T-helper 2 cell treated with Interferon-gamma antibody and Interleukin-4, amounts not matched to agents 5 μg/mL and 100 μg/mL, for 36 hours (primary cell): Measurements from ENCODE around the gene FAM222B.
A peak's percentile ranks its signal among the peaks of the same experiment; 100 is the strongest.

ENCODE experiments used
- DNase-seq: peaks from one replicate; pipeline ENCODE4 v3.0.0; 2021; ENCODE audit warnings: low spot score
- H3K27ac Mint-ChIP-seq: one replicate; pipeline ENCODE4 v1.8.0; 2021; ENCODE audit warnings: mild to moderate bottlenecking, mixed read lengths
- H3K27me3 Mint-ChIP-seq: one replicate; pipeline ENCODE4 v1.8.0; 2021; ENCODE audit warnings: low read depth, mixed read lengths
- H3K36me3 Mint-ChIP-seq: one replicate; pipeline ENCODE4 v1.8.0; 2021; ENCODE audit warnings: low read depth, mixed read lengths
- H3K4me1 Mint-ChIP-seq: one replicate; pipeline ENCODE4 v1.8.0; 2021; ENCODE audit warnings: low read depth, mixed read lengths
- H3K4me3 Mint-ChIP-seq: one replicate; pipeline ENCODE4 v1.8.0; 2022; ENCODE audit warnings: mild to moderate bottlenecking, moderate library complexity, mixed read lengths
- H3K9me3 Mint-ChIP-seq: one replicate; pipeline ENCODE4 v1.8.0; 2021; ENCODE audit warnings: mixed read lengths

The FAM222B gene

DNA sequence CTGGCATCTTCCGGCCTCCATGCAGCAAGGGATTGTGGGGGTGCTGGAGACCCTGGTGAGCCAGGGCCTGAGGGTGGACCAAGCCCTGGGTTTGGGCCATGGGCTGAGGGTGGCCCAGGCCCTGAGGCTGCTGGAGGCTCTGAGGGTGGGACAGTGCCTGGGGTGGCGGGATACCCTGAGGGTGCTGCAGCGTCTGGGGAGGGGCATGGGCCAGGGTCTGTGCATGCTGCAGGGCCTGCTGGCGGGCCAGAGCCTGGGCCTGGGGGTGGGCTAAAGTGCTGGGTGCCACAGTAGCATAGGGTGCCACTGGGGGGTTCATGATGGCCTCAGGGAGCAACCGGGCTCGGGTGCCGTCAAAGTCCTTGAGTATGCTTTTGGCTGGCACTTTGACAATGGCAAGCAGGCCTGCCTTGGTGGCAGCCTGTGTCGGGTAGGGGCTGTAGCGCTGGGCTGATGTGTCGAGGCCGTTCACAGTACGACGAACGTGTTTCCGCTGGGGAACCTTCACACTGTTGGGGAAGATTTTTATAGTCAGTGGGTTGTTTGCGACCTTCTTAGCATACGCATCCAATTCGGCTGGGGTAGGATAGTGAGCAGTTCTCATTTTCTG is 83.2 kb downstream of the FAM222B start:
- Mint-ChIP-seq H3K27ac (no peak overlapping the region), H3K4me3 (no peak overlapping the region), H3K9me3 (no peaks in the 10 kb centered on the region), H3K36me3 (peaks cover 21% of the 10 kb centered on the region), H3K27me3 (no peaks in the 10 kb centered on the region), H3K4me1 (peaks cover 6% of the 10 kb centered on the region)
- DNase-seq, result no peak

DNA sequence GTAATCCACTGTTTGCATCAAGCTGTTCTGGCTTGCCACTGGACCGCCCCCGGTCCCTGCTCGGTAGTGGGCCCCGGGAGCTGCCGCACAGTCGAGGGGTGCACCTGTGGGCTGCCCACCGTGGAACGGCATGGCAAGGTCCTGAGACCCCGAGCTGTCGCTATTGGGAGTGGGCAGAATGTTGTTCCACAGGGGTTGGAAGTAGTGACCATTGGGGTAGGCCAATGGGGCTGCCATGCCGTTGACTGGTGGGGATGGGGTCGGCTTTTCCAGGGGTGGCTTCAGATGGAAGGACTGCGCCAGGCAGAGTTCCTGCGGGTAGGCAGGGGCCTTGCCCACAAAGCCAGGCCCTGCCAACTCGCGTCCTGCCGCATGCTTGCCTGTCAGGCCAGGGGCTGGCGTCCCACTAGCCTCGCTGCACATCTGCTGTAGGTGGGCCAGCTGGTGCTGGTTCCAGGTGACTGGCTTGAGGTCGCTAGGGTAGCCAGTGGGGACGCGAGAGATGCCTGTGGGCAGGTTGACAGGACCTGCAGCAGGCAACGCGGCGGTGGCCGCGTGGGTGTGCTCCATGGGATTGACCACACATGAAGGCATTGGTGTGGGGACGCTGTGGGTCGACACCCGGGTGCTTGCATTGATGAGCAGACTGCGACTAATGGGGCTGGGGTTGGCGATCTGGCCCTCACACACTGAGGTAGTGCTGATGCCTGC is 84.0 kb downstream of the FAM222B start:
- Mint-ChIP-seq H3K4me1 (peaks cover 4% of the 10 kb centered on the region), H3K27me3 (no peaks in the 10 kb centered on the region), H3K36me3 (peaks cover 18% of the 10 kb centered on the region), H3K9me3 (no peaks in the 10 kb centered on the region), H3K4me3 (no peak overlapping the region), H3K27ac (no peak overlapping the region)
- no peak for DNase-seq

DNA sequence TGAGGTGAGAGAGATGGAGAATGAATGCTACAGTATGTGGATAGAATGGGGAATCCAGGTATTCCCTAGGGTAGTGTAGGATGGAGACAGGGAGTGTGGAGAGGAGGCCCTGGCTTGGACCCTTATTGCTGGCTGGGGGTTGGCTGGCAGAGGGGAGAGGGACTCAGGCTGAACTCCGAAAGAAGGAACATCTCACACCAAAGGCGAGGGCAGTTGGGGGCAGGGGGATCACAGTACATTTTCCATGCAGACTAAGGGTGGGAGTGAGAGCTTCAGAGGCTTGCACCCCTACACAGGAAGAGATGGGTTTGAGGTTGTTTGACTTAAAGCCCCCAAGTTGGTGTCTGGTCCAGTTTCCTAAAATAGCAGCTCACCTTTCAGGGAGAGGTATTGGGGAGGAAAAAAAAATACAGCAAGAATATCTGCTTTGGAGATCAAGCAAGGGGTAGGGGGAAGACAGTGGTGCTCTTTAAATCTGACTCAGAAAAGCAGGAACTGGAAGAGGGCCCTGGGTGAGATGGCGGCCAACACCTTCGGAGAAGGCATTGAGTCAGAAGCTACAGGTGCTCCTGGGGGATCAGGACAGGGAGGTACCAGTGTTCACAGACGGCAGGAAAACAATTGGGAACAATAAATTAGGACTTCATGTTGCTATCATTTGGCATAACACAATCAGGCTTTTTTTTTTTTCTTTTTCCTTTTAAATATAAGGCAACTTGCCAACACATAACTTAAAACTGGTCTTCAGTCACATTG is 86.4 kb downstream of the FAM222B start:
- no peak overlapping the region for H3K4me3 Mint-ChIP-seq
- H3K27me3 Mint-ChIP-seq, result no peaks in the 10 kb centered on the region
- H3K36me3 Mint-ChIP-seq, result peaks cover 14% of the 10 kb centered on the region
- H3K27ac Mint-ChIP-seq, result no peak overlapping the region
- no peaks in the 10 kb centered on the region for H3K9me3 Mint-ChIP-seq
- no peak for DNase-seq
- no peaks in the 10 kb centered on the region for H3K4me1 Mint-ChIP-seq

DNA sequence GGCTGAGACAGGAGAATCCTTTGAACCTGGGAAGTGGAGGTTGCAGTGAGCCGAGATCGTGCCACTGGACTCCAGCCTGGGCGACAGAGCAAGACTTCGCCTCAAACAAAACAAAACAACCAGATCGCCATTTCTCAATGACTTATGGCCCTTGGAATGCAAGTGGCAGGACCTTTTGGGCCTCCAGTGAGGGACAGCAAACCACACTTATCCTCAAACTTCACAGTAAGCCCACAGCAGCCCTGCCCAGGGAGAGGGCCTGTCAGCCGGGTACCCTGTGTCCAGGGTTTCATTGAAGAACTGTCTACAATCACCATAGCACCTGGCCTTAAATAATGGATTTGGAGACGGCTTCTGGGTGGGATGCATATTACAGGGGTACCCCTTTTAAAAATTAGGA is 87.1 kb downstream of the FAM222B start:
- H3K27me3 Mint-ChIP-seq, result no peaks in the 10 kb centered on the region
- DNase-seq, result no peak
- no peaks in the 10 kb centered on the region for H3K4me1 Mint-ChIP-seq
- H3K9me3 Mint-ChIP-seq, result no peaks in the 10 kb centered on the region
- no peak overlapping the region for H3K27ac Mint-ChIP-seq
- no peak overlapping the region for H3K4me3 Mint-ChIP-seq
- peaks cover 14% of the 10 kb centered on the region for H3K36me3 Mint-ChIP-seq

DNA sequence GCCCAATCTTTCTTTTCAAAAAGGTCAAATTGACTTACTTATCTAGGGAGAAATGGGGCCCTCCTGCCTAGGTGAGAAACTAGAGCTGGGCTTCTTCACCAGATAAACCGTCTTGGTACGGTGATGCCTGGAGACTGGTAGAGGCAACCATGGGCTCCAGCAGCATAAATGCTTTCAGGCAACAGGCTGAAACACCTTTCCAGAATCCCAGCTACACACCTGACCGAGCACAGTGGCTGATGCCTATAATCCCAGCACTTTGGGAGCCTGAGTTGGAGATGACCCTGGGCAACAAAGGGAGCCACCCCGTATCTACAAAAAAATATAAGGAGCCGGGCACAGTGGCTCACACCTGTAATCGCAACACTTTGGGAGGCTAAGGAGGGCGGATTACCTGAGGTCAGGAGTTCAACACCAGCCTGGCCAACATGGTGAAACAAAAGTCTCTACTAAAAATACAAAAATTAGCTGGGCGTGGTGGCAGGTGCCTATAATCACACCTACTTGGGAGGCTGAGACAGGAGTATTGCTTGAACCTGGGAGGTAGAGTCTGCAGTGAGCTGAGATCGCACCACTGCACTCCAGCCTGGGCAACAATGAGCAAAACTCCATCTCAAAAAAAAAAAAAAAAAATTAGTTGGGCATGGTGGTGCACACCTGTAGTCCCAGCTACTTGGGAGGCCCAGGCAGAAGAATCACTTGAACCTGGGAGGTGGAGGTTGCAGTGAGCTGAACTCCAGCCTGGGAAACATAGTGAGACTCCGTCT is 90.8 kb downstream of the FAM222B start:
- H3K4me1 Mint-ChIP-seq, result peaks cover 2% of the 10 kb centered on the region
- H3K27ac Mint-ChIP-seq, result no peak overlapping the region
- peaks cover 13% of the 10 kb centered on the region for H3K36me3 Mint-ChIP-seq
- no peak for DNase-seq
- H3K4me3 Mint-ChIP-seq, result no peak overlapping the region
- H3K27me3 Mint-ChIP-seq, result no peaks in the 10 kb centered on the region
- H3K9me3 Mint-ChIP-seq, result no peaks in the 10 kb centered on the region

DNA sequence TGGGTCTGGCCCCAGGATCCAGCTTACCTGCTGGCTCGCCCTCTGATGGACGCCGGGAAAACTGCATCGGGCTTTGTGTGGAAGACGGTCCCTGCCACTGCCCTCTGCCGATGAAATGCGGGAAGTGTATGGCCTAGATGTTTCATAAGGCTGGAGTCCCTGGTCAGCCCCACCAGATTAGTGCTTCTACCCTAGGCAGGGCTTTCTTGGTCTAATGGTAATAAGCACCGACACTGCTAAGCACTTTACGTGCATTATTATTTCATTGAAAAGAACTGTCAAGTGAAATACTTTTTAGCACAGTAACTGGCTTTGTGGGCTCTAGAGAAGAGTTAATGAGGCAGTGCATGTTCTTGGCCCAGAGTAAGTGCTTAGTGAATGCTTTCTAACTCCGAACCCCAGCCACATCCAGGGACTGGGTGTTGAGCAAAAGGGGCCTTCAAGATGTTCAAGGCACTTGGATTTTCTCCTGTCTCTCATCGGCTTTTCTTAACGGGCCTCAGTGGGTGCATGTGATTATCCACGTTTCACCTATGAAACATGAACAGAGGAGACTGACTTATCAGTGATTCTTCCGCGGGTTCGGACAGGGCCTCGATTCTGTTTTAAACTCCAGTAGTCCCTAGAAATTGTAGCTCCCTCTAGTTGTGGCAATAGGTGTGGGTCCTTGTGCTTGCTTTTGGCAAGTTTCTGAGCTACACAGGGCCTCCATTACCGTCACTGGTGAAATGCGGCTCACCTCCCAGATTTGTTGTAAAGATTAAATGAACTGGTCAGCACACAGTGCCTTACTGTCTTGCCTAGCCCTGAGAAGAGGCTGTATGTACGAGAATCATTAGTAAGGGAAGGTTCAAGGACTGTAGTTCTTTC is 92.2 kb downstream of the FAM222B start:
- DNase-seq, result peak; percentile 85
- peaks cover 13% of the 10 kb centered on the region for H3K36me3 Mint-ChIP-seq
- no peaks in the 10 kb centered on the region for H3K9me3 Mint-ChIP-seq
- H3K27ac Mint-ChIP-seq, result no peak overlapping the region
- no peak overlapping the region for H3K4me3 Mint-ChIP-seq
- peaks cover 8% of the 10 kb centered on the region for H3K4me1 Mint-ChIP-seq
- H3K27me3 Mint-ChIP-seq, result no peaks in the 10 kb centered on the region

DNA sequence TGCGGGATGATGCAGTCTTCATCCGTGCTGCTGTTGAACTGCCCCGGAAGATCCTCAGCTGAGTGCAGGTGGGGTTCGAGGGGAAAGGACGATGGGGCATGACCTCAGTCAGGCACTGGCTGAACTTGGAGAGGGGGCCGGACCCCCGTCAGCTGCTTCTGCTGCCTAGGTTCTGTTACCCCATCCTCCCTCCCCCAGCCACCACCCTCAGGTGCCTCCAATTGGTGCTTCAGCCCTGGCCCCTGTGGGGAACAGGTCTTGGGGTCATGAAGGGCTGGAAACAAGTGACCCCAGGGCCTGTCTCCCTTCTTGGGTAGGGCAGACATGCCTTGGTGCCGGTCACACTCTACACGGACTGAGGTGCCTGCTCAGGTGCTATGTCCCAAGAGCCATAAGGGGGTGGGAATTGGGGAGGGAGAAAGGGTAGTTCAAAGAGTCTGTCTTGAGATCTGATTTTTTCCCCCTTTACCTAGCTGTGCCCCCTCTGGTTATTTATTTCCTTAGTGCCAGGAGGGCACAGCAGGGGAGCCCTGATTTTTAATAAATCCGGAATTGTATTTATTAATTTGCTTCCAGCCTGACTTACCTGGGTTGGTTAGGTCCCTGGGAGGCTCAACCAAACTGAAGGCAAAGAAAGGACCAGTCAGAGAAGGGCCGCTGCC is 92.9 kb downstream of the FAM222B start:
- Mint-ChIP-seq H3K9me3 (no peaks in the 10 kb centered on the region), H3K27me3 (no peaks in the 10 kb centered on the region), H3K4me1 (peaks cover 10% of the 10 kb centered on the region), H3K36me3 (peaks cover 13% of the 10 kb centered on the region), H3K4me3 (no peak overlapping the region), H3K27ac (no peak overlapping the region)
- DNase-seq, result no peak

DNA sequence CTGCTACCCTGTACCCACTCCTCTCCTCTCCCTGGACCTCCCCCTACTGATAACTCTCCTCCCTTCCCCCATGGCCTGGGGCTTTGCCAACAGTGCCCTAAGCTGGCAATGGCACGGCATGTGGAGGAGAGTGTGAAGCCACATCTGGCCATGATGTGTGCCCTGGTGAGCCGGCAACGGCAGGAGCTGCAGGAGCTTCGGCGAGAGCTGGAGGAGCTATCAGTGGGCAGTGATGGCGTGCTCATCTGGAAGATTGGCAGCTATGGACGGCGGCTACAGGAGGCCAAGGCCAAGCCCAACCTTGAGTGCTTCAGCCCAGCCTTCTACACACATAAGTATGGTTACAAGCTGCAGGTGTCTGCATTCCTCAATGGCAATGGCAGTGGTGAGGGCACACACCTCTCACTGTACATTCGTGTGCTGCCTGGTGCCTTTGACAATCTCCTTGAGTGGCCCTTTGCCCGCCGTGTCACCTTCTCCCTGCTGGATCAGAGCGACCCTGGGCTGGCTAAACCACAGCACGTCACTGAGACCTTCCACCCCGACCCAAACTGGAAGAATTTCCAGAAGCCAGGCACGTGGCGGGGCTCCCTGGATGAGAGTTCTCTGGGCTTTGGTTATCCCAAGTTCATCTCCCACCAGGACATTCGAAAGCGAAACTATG is 93.6 kb downstream of the FAM222B start:
- no peaks in the 10 kb centered on the region for H3K27me3 Mint-ChIP-seq
- H3K36me3 Mint-ChIP-seq, result peaks cover 13% of the 10 kb centered on the region
- H3K4me3 Mint-ChIP-seq, result no peak overlapping the region
- no peak for DNase-seq
- H3K4me1 Mint-ChIP-seq, result peaks cover 10% of the 10 kb centered on the region
- H3K9me3 Mint-ChIP-seq, result no peaks in the 10 kb centered on the region
- H3K27ac Mint-ChIP-seq, result peak overlapping the region; percentile 31

DNA sequence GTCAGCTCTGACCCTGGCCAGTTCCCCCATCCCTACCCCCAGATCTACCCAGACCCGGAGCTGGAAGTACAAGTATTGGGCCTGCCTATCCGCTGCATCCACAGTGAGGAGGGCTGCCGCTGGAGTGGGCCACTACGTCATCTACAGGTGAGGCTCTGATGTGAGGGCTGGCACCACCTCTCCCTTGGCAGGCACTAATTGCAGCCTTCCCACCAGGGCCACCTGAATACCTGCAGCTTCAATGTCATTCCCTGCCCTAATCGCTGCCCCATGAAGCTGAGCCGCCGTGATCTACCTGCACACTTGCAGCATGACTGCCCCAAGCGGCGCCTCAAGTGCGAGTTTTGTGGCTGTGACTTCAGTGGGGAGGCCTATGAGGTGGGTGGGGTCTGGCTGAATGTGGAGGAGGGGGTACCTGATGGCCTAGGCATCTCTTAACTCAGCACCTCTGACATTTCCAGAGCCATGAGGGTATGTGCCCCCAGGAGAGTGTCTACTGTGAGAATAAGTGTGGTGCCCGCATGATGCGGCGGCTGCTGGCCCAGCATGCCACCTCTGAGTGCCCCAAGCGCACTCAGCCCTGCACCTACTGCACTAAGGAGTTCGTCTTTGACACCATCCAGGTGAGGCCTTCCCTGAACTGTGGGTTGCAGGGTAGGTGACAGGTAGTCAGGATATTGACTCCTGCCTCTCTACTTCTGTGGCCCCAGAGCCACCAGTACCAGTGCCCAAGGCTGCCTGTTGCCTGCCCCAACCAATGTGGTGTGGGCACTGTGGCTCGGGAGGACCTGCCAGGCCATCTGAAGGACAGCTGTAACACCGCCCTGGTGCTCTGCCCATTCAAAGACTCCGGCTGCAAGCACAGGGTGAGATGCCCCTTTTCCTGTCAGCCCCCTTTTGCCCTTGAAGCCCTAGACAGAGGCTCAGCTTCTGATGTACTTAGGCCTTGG is 94.5 kb downstream of the FAM222B start:
- H3K27me3 Mint-ChIP-seq, result no peaks in the 10 kb centered on the region
- DNase-seq, result no peak
- no peak overlapping the region for H3K4me3 Mint-ChIP-seq
- peaks cover 12% of the 10 kb centered on the region for H3K4me1 Mint-ChIP-seq
- H3K27ac Mint-ChIP-seq, result no peak overlapping the region
- no peaks in the 10 kb centered on the region for H3K9me3 Mint-ChIP-seq
- H3K36me3 Mint-ChIP-seq, result peaks cover 13% of the 10 kb centered on the region

DNA sequence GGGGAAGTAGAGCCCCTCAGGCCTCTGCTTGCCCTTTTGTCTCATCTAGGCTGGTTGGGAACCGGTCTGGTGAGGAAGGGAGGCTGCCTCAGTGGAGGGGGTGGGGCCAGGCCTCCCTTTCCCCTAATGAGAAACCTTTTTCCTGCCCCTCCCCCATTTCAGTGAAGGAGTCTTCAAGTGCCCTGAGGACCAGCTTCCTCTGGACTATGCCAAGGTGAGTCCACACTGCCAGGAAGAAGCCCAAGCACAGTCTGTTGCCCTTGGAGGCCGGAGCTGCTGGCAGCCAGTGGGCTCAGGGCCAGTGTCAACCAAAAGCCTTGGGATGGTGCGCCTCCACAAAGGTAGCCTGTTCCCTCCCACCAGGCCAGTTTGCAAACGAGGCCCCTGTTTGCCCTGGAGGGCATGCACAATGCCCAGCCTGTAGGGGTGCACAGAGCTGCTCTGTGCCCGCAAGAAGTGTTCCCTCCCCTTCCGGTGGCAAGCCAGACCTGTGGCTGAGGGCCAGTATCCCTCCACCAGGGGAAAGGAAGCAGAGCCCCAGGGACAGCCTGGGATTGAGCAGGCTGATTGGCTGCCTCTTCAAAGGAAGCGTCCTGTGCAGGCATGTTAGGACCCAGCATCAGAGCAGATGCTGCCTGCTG is 95.4 kb downstream of the FAM222B start:
- no peaks in the 10 kb centered on the region for H3K27me3 Mint-ChIP-seq
- no peak overlapping the region for H3K27ac Mint-ChIP-seq
- no peaks in the 10 kb centered on the region for H3K9me3 Mint-ChIP-seq
- H3K4me1 Mint-ChIP-seq, result peaks cover 13% of the 10 kb centered on the region
- H3K36me3 Mint-ChIP-seq, result peaks cover 13% of the 10 kb centered on the region
- no peak for DNase-seq
- no peak overlapping the region for H3K4me3 Mint-ChIP-seq

DNA sequence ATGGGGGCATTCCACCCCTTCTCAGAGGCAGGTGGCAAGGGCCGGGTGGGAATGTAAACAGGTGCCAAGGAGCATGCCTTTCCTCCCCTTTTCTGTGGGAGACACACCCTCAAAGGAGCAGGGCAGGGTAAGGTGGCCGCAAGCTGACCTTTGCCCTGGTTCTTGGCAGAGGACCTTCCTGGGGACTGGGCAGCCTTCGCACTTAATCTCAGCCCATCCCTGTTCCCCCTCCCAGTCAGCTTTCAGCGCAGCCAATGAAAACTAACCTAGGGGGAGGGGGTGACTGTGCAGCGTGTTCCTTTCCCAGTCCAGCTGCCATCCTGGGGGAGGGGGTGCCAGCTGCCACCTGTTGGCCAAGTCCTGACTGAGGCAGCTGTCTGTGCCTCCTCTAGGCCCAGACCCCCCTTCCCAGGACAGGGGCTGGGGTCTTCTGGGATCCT is 96.0 kb downstream of the FAM222B start:
- Mint-ChIP-seq H3K4me3 (peak overlapping the region; percentile 89), H3K4me1 (peaks cover 15% of the 10 kb centered on the region), H3K27me3 (no peaks in the 10 kb centered on the region), H3K9me3 (no peaks in the 10 kb centered on the region), H3K36me3 (peaks cover 13% of the 10 kb centered on the region), H3K27ac (peak overlapping the region; percentile 15)
- no peak for DNase-seq
